Mononuclear cell (primary cell): ENCODE data around the gene BIK. TPM values are rescaled to one million over a fixed set of nuclear protein-coding genes. Genes with fewer than 3 reads are reported as not detected.
"Not testable (repeated sequence)": the region's sequence is repeated elsewhere in the genome, so short reads cannot be mapped to it uniquely, and the experiment has no call there.

ENCODE experiments used
- H3K27me3 ChIP-seq: 2 replicates; pipeline ENCODE4 v1.6.0; 2011; ENCODE audit warnings: low read length, control low read depth; ENCODE audit not compliant: insufficient read depth
- H3K4me1 ChIP-seq: 2 replicates; pipeline ENCODE4 v1.5.1; 2011; ENCODE audit warnings: mild to moderate bottlenecking, low read length, control low read depth; ENCODE audit not compliant: insufficient read depth
- H3K4me3 ChIP-seq: 2 replicates; pipeline ENCODE4 v1.5.1; 2011; ENCODE audit warnings: mild to moderate bottlenecking, low read length, moderate library complexity
- H3K9me3 ChIP-seq: 2 replicates; pipeline ENCODE4 v1.5.1; 2011; ENCODE audit warnings: low read depth, mild to moderate bottlenecking, control low read depth, low read length
- total RNA-seq: library from RNA; depleted of rRNA; stranded (reverse); fragments of >200 nt; gene quantifications from one replicate; pipeline ENCODE4 v1.2.3, GENCODE V29; 2012

Gene BIK
- total RNA-seq, 1 donor = 2.1 TPM

- Histone ChIP-seq H3K4me1 (peaks cover 50% of the 10 kb centered on the region), H3K9me3 (no peaks in the 10 kb centered on the region), H3K4me3 (peak within 1 kb of the TSS; percentile 73), H3K27me3 (no peaks in the 10 kb centered on the region)
Measured at GRCh38 chr22:43142880-43143562, 32.5 kb downstream of the BIK start, which contains the start of gene MCAT. TSS of gene MCAT (minus strand) at chr22:43143398. CDS start at chr22:43143348, 50 bp downstream.

GRCh38 chr22:43144949-43145348 lies 34.4 kb downstream of the BIK start:
- no peaks in the 10 kb centered on the region for H3K9me3 ChIP-seq
- H3K4me3 ChIP-seq = no peak overlapping the region
- no peaks in the 10 kb centered on the region for H3K27me3 ChIP-seq
- H3K4me1 ChIP-seq = peaks cover 63% of the 10 kb centered on the region

- not testable (repeated sequence) for H3K4me3 ChIP-seq, H3K9me3 ChIP-seq, H3K27me3 ChIP-seq
- H3K4me1 ChIP-seq = peaks cover 66% of the 10 kb centered on the region
Measured at GRCh38 chr22:43145371-43145770, 34.8 kb downstream of the BIK start.

GRCh38 chr22:43146332-43146731 lies 35.8 kb downstream of the BIK start:
- peaks cover 74% of the 10 kb centered on the region for H3K4me1 ChIP-seq
- not testable (repeated sequence) for H3K9me3 ChIP-seq, H3K4me3 ChIP-seq, H3K27me3 ChIP-seq

GRCh38 chr22:43147821-43148220 lies 37.3 kb downstream of the BIK start:
- H3K9me3 ChIP-seq = no peaks in the 10 kb centered on the region
- H3K4me1 ChIP-seq = peaks cover 70% of the 10 kb centered on the region
- no peaks in the 10 kb centered on the region for H3K27me3 ChIP-seq
- no peak overlapping the region for H3K4me3 ChIP-seq

- H3K4me1 ChIP-seq = peaks cover 69% of the 10 kb centered on the region
- H3K27me3 ChIP-seq = no peaks in the 10 kb centered on the region
- no peaks in the 10 kb centered on the region for H3K9me3 ChIP-seq
- H3K4me3 ChIP-seq = no peak overlapping the region
Measured at GRCh38 chr22:43148581-43148980, 38.0 kb downstream of the BIK start.

GRCh38 chr22:43150731-43151206 lies 40.2 kb downstream of the BIK start:
- Histone ChIP-seq H3K27me3 (no peaks in the 10 kb centered on the region), H3K4me1 (peaks cover 75% of the 10 kb centered on the region), H3K4me3 (peak overlapping the region; percentile 87), H3K9me3 (no peaks in the 10 kb centered on the region)

GRCh38 chr22:43151251-43152002 lies 40.9 kb downstream of the BIK start, which contains the start of gene TSPO:
TSS of gene TSPO (plus strand) at chr22:43151559. CDS start at chr22:43159239, 7,680 bp downstream.
- Histone ChIP-seq H3K9me3 (no peaks in the 10 kb centered on the region), H3K4me3 (peak within 1 kb of the TSS; percentile 87), H3K27me3 (no peaks in the 10 kb centered on the region), H3K4me1 (peaks cover 74% of the 10 kb centered on the region)

GRCh38 chr22:43152003-43152356 lies 41.4 kb downstream of the BIK start:
- Histone ChIP-seq H3K27me3 (no peaks in the 10 kb centered on the region), H3K4me3 (peak overlapping the region; percentile 87), H3K4me1 (peaks cover 74% of the 10 kb centered on the region), H3K9me3 (no peaks in the 10 kb centered on the region)

- Histone ChIP-seq H3K27me3 (no peaks in the 10 kb centered on the region), H3K4me1 (peaks cover 72% of the 10 kb centered on the region), H3K4me3 (peak overlapping the region; percentile 87), H3K9me3 (no peaks in the 10 kb centered on the region)
Measured at GRCh38 chr22:43152357-43153071, 42.0 kb downstream of the BIK start.

GRCh38 chr22:43153899-43154298 lies 43.3 kb downstream of the BIK start:
- no peaks in the 10 kb centered on the region for H3K9me3 ChIP-seq
- peak overlapping the region; percentile 8 for H3K4me3 ChIP-seq
- H3K27me3 ChIP-seq = no peaks in the 10 kb centered on the region
- peaks cover 72% of the 10 kb centered on the region for H3K4me1 ChIP-seq

- Histone ChIP-seq H3K9me3 (no peaks in the 10 kb centered on the region), H3K4me1 (peaks cover 76% of the 10 kb centered on the region), H3K4me3 (no peak overlapping the region), H3K27me3 (no peaks in the 10 kb centered on the region)
Measured at GRCh38 chr22:43154887-43155536, 44.5 kb downstream of the BIK start.

GRCh38 chr22:43155789-43156188 lies 45.2 kb downstream of the BIK start:
- H3K9me3 ChIP-seq = no peaks in the 10 kb centered on the region
- no peak overlapping the region for H3K4me3 ChIP-seq
- no peaks in the 10 kb centered on the region for H3K27me3 ChIP-seq
- H3K4me1 ChIP-seq = peaks cover 70% of the 10 kb centered on the region

GRCh38 chr22:43156413-43156812 lies 45.9 kb downstream of the BIK start:
- no peaks in the 10 kb centered on the region for H3K27me3 ChIP-seq
- no peaks in the 10 kb centered on the region for H3K9me3 ChIP-seq
- peaks cover 66% of the 10 kb centered on the region for H3K4me1 ChIP-seq
- no peak overlapping the region for H3K4me3 ChIP-seq
